K562 (cell line): ENCODE data around the gene TMEM204. TPM values are rescaled to one million over a fixed set of nuclear protein-coding genes. Genes with fewer than 3 reads are reported as not detected.

ENCODE experiments used
- ATAC-seq: fragments of 200-7000 bp; cut with Tn5 transposase; 3 replicates; pipeline ENCODE4 v1.9.1; 2020; ENCODE audit warnings: moderate library complexity
- BruUV-seq: library from RNA; stranded (reverse); fragments of 400-500 nt; replicated peaks from 2 replicates; lab custom pipeline; 2021; lab: Mats Ljungman, UMichigan
- CTCF ChIA-PET: fragments of 300-600 bp; formaldehyde crosslinking; extraction: SDS; loops from one replicate; lab custom pipeline; 2021; ENCODE audit warnings: low intra/inter-chr PET ratio; lab: Yijun Ruan, JAX
- POLR2A ChIA-PET: fragments of 300-600, 350-650 bp; sonication (Branson Sonifier 250); formaldehyde crosslinking; extraction: SDS; loops from one replicate; lab custom pipeline; 2021; ENCODE audit warnings: antibody characterized with exemption, inconsistent platforms; lab: Yijun Ruan, JAX
- DNase-seq, 4 experiments: peaks; one replicate each; pipeline versions ENCODE4 v3.0.0 to v3.0.0-alpha.2; 2011 to 2018; ENCODE audit warnings: low spot score in 3 of 4, mixed read lengths in 3 of 4; ENCODE audit errors: extremely low read depth in 1 of 4
- FAIRE-seq: peaks from 2 replicates; lab custom pipeline; 2011; peaks lifted over from hg19 to GRCh38; lab: Jason Lieb, UNC
- H2AFZ ChIP-seq: 2 replicates; pipeline ENCODE4 v1.6.0; 2011; ENCODE audit warnings: low read depth, low read length, control low read depth, inconsistent platforms
- H3K27ac ChIP-seq: fragments of 200-600 bp; 3 replicates; pipeline ENCODE4 v1.8.0; 2011; ENCODE audit warnings: low read depth, mild to moderate bottlenecking, control low read depth, inconsistent platforms, low read length, moderate library complexity, mixed read lengths; ENCODE audit errors: extremely low read depth
- H3K27me3 ChIP-seq, 2 experiments: fragments of 300-600 bp in 1 of 2; 2 replicates in 1 of 2; 3 replicates in 1 of 2; pipeline versions ENCODE4 v1.6.0 to v1.8.0; 2011; ENCODE audit warnings: inconsistent platforms in 2 of 2, low read length in 2 of 2, mild to moderate bottlenecking in 1 of 2, mixed read lengths in 1 of 2, moderate library complexity in 1 of 2; ENCODE audit not compliant: control insufficient read depth in 2 of 2, insufficient read depth in 2 of 2
- H3K36me3 ChIP-seq: fragments of 300-600 bp; 3 replicates; pipeline ENCODE4 v1.8.0; 2011; ENCODE audit warnings: mild to moderate bottlenecking, low read length, inconsistent platforms; ENCODE audit not compliant: control insufficient read depth, insufficient read depth
- H3K4me1 ChIP-seq, 2 experiments: fragments of 200-600 bp in 1 of 2; replicated peaks in 1 of 2; 2 replicates in 1 of 2; 3 replicates in 1 of 2; pipeline versions ENCODE4 v1.5.1 to v1.8.0; 2011; ENCODE audit warnings: inconsistent platforms in 2 of 2, low read length in 2 of 2, mild to moderate bottlenecking in 1 of 2, mixed read lengths in 1 of 2, moderate library complexity in 1 of 2; ENCODE audit not compliant: control insufficient read depth in 2 of 2, insufficient read depth in 2 of 2
- H3K4me2 ChIP-seq: 2 replicates; pipeline ENCODE4 v1.6.1; 2011; ENCODE audit warnings: low read length, control low read depth, inconsistent platforms, mixed read lengths; ENCODE audit not compliant: insufficient read depth
- H3K4me3 ChIP-seq: fragments of 200-600 bp; sonication (generic), shearing (Covaris generic); 2 replicates; pipeline ENCODE4 v1.5.1; 2016; ENCODE audit warnings: control low read depth, inconsistent platforms
- H3K79me2 ChIP-seq: fragments of 200-600 bp; 3 replicates; pipeline ENCODE4 v1.8.0; 2011; ENCODE audit warnings: low read length, inconsistent platforms; ENCODE audit not compliant: control insufficient read depth, insufficient read depth
- H3K9ac ChIP-seq, 2 experiments: 2 replicates each; pipeline versions ENCODE4 v1.6.0 to v1.6.1; 2011; ENCODE audit warnings: low read depth in 2 of 2, low read length in 2 of 2, control low read depth in 1 of 2, inconsistent platforms in 1 of 2, mild to moderate bottlenecking in 1 of 2, mixed read lengths in 1 of 2; ENCODE audit not compliant: insufficient read depth in 1 of 2
- H3K9me1 ChIP-seq: one replicate; pipeline ENCODE4 v1.6.0; 2011; ENCODE audit warnings: inconsistent platforms, mild to moderate bottlenecking, low read length, moderate library complexity; ENCODE audit not compliant: control insufficient read depth, insufficient read depth
- H3K9me3 ChIP-seq: replicated peaks from 2 replicates; pipeline ENCODE4 v1.5.1; 2011; ENCODE audit warnings: low read depth, low read length, inconsistent platforms; ENCODE audit not compliant: control insufficient read depth, insufficient read depth
- H4K20me1 ChIP-seq: replicated peaks from 2 replicates; pipeline ENCODE4 v1.6.1; 2011; ENCODE audit warnings: low read length, inconsistent platforms, mixed read lengths; ENCODE audit not compliant: control insufficient read depth, insufficient read depth
- BCOR ChIP-seq: fragments of 450-650 bp; IDR thresholded peaks from 2 replicates; pipeline ENCODE4 v1.6.1; 2016
- BDP1 ChIP-seq: IDR thresholded peaks from 3 replicates; pipeline ENCODE4 v1.6.1; 2011; ENCODE audit not compliant: insufficient read length, insufficient read depth
- E2F3 ChIP-seq: fragments of 250-450 bp; sonication (Bioruptor Pico); IDR thresholded peaks from 2 replicates; pipeline ENCODE4 v1.4.0; 2020; ENCODE audit warnings: mild to moderate bottlenecking
- ELF2 ChIP-seq: fragments of 250-450 bp; sonication (Bioruptor Pico); IDR thresholded peaks from 2 replicates; pipeline ENCODE4 v1.5.0; 2021; ENCODE audit warnings: mild to moderate bottlenecking
- MAFG ChIP-seq: fragments of 450-650 bp; conservative IDR thresholded peaks from 2 replicates; pipeline ENCODE4 v1.6.1; 2016; ENCODE audit warnings: missing genetic modification characterization, missing compliant biosample characterization
- MYC ChIP-seq, 2 experiments: fragments of 250-450 bp in 1 of 2; sonication (Bioruptor Pico) in 1 of 2; IDR thresholded peaks; 2 replicates each; pipeline versions ENCODE4 v1.5.1 to v1.6.1; 2012 to 2021; ENCODE audit warnings: low read depth in 2 of 2, borderline replicate concordance in 1 of 2, improper control_type of control experiment in 1 of 2, low read length in 1 of 2, mild to moderate bottlenecking in 1 of 2, moderate library complexity in 1 of 2
- SMARCB1 ChIP-seq: IDR thresholded peaks from 2 replicates; pipeline ENCODE4 v1.6.1; 2011; ENCODE audit warnings: improper control_type of control experiment, low read depth; ENCODE audit not compliant: insufficient read length
- STAT5B ChIP-seq: fragments of 250-450 bp; sonication (Bioruptor Pico); IDR thresholded peaks from 2 replicates; pipeline ENCODE4 v1.8.0; 2021; ENCODE audit warnings: mild to moderate bottlenecking, inconsistent platforms
- TRIM28 ChIP-seq: fragments of 450-650 bp; IDR thresholded peaks from 2 replicates; pipeline ENCODE4 v1.6.1; 2017
- YY1 ChIP-seq, 3 experiments: IDR thresholded peaks; 2 replicates each; pipeline ENCODE4 v1.6.1; 2011; ENCODE audit warnings: low read length in 2 of 3, mild to moderate bottlenecking in 2 of 3, moderate library complexity in 2 of 3, borderline replicate concordance in 1 of 3, control low read depth in 1 of 3, low read depth in 1 of 3; ENCODE audit not compliant: insufficient read depth in 3 of 3, insufficient replicate concordance in 2 of 3, control insufficient read depth in 1 of 3, insufficient read length in 1 of 3; ENCODE audit errors: extremely low read depth in 1 of 3
- ZFP1 ChIP-seq: fragments of 450-650 bp; formaldehyde crosslinking; IDR thresholded peaks from 2 replicates; pipeline ENCODE4 v1.4.0; 2020; ENCODE audit warnings: mild to moderate bottlenecking, mixed read lengths
- ZNF121 ChIP-seq: sonication (generic); formaldehyde crosslinking; conservative IDR thresholded peaks from 2 replicates; pipeline ENCODE4 v1.8.0; 2022; ENCODE audit warnings: missing genetic modification reagents
- ZNF143 ChIP-seq: sonication (generic); formaldehyde crosslinking; IDR thresholded peaks from 2 replicates; pipeline ENCODE4 v1.9.0; 2022; ENCODE audit warnings: mild to moderate bottlenecking, missing genetic modification reagents
- ZNF444 ChIP-seq: fragments of 250-450 bp; sonication (Bioruptor Pico); IDR thresholded peaks from 2 replicates; pipeline ENCODE4 v1.4.0; 2020; ENCODE audit warnings: mild to moderate bottlenecking, moderate library complexity
- WGBS: fragments of 100-300 bp; shearing (Covaris generic); methylation state at CpG from one replicate; pipeline ENCODE4 v1.1.6; 2016; ENCODE audit warnings: low coverage, mixed read lengths; ENCODE audit not compliant: insufficient coverage; ENCODE audit errors: missing lambda C conversion rate; 5-methylcytosine and 5-hydroxymethylcytosine counted together
- in situ Hi-C: fragments of 300-500 bp; cut with MboI; formaldehyde crosslinking; loops from 4 replicates; pipeline ENCODE4 v1.15.0; 2018; ENCODE audit warnings: inconsistent platforms, mixed read lengths
- intact Hi-C: fragments of 100-400 bp; cut with micrococcal nuclease; formaldehyde crosslinking; loops from 2 replicates; pipeline ENCODE4 v1.14.2; 2022
- polyA plus RNA-seq, 8 experiments: library from polyadenylated mRNA; depleted of rRNA in 4 of 8; stranded (reverse) in 5 of 8; unstranded in 3 of 8; fragments of >200 nt; fragmentation: Nextera tagmentation in 2 of 8; fragmentation: Illumina TruSeq in 1 of 8; extraction: Ambion mirVana in 2 of 8; extraction: Trizol in 1 of 8; gene quantifications; 2 replicates each; pipeline versions ENCODE4 v1.2.1 to v1.2.3, GENCODE V29; 2011 to 2014; ENCODE audit warnings: inconsistent platforms in 1 of 8, missing spikeins in 1 of 8
- total RNA-seq, 7 experiments: library from RNA; depleted of rRNA in 6 of 7; stranded (reverse); fragments of >200 nt in 6 of 7; fragmentation: Illumina TruSeq in 2 of 7; extraction: Trizol in 2 of 7; gene quantifications; 2 replicates each; pipeline versions ENCODE4 v1.2.1 to v1.2.3, GENCODE V29; 2011 to 2021; ENCODE audit warnings: low replicate concordance in 1 of 7
- TF ChIP-seq, protein P1 (sequence below): fragments of 250-450 bp; sonication (Bioruptor Pico); IDR thresholded peaks from 2 replicates; pipeline ENCODE4 v1.6.1; 2021; ENCODE audit warnings: mild to moderate bottlenecking
- TF ChIP-seq, protein P2 (sequence below), 2 experiments: IDR thresholded peaks; 2 replicates each; pipeline ENCODE4 v1.6.1; 2012; ENCODE audit warnings: improper control_type of control experiment in 2 of 2, low read depth in 2 of 2, low read length in 2 of 2, borderline replicate concordance in 1 of 2
- TF ChIP-seq, protein P3 (sequence below): IDR thresholded peaks from 2 replicates; pipeline ENCODE4 v1.6.1; 2014; ENCODE audit warnings: antibody characterized with exemption
- TF ChIP-seq, protein P4 (sequence below): fragments of 250-450 bp; sonication (Bioruptor Pico); IDR thresholded peaks from 2 replicates; pipeline ENCODE4 v1.8.0; 2022; ENCODE audit warnings: moderate library complexity, mild to moderate bottlenecking, inconsistent platforms

TMEM204 gene
- total and polyA plus RNA-seq, 9 of the 15 experiments (the other 6 are each of a cell fraction or from before 2014, with no cell fraction given) = 0.04 to 0.18 TPM; not detected in 7

DNA sequence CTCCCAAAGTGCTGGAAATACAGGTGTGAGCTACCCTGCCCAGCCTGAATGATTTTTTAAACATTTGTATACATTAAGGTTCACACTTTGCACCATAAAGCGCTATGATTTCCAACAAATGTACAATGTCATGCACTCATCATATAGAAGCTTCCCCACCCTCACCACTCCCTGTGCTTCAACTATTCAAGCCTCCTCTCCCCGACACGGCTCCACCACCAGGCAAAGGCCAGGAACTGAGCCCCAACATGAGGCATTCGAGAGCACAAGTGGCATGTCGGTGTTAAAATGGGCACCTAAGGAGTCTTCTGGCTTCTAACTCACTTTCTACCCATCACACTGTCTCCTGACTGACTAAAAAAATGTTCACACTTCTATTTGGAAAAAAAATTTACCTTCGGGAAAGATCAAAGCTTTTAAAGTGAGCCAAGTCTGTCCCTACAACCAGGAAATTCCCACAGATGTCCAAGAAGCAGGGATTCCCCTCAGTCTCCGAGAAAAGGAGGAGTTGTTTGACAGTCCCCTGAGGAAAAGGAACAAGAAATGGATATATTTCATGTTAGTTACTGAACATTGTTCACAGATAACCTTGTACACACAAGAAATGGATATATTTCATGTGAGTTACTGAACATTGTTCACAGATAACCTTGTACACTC is 37.7 kb downstream of the TMEM204 start:
- Histone ChIP-seq H3K4me1 (peaks cover 0 to 8% of the 10 kb centered on the region in 2 experiments; a peak in 1 of 5 replicates), H3K27me3 (peaks cover 5 to 18% of the 10 kb centered on the region in 2 experiments; a peak in 4 of 5 replicates), H3K9me1 (no peaks in the 10 kb centered on the region), H3K27ac (no peak overlapping the region), H4K20me1 (no peaks in the 10 kb centered on the region), H3K4me2 (no peak overlapping the region), H3K9me3 (no peaks in the 10 kb centered on the region), H3K79me2 (no peaks in the 10 kb centered on the region)
- CTCF ChIA-PET = no interaction called here
- no peak for DNase-seq
- intact Hi-C loops = no loop called here
- 23% methylated on average over 7 of the region's 7 CpGs for WGBS
- no TSS peak for BruUV-seq
- TF ChIP-seq, protein P1, sequence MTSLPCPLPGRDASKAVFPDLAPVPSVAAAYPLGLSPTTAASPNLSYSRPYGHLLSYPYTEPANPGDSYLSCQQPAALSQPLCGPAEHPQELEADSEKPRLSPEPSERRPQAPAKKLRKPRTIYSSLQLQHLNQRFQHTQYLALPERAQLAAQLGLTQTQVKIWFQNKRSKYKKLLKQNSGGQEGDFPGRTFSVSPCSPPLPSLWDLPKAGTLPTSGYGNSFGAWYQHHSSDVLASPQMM (CRISPR knock-in tag) = no peak
- TF ChIP-seq BDP1 = no peak
- no peak for TF ChIP-seq E2F3 (CRISPR knock-in tag)
- TF ChIP-seq TRIM28 = no peak
- TF ChIP-seq, protein P2, sequence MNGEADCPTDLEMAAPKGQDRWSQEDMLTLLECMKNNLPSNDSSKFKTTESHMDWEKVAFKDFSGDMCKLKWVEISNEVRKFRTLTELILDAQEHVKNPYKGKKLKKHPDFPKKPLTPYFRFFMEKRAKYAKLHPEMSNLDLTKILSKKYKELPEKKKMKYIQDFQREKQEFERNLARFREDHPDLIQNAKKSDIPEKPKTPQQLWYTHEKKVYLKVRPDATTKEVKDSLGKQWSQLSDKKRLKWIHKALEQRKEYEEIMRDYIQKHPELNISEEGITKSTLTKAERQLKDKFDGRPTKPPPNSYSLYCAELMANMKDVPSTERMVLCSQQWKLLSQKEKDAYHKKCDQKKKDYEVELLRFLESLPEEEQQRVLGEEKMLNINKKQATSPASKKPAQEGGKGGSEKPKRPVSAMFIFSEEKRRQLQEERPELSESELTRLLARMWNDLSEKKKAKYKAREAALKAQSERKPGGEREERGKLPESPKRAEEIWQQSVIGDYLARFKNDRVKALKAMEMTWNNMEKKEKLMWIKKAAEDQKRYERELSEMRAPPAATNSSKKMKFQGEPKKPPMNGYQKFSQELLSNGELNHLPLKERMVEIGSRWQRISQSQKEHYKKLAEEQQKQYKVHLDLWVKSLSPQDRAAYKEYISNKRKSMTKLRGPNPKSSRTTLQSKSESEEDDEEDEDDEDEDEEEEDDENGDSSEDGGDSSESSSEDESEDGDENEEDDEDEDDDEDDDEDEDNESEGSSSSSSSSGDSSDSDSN (IDR thresholded peaks at IDR 0.05; ENCODE audit: borderline replicate concordance in 1 of 2, low read depth in 2 of 2, low read length in 2 of 2) = no peak
- TF ChIP-seq STAT5B (CRISPR knock-in tag) = no peak
- TF ChIP-seq YY1 (IDR thresholded peaks at IDR 0.05; ENCODE audit: borderline replicate concordance in 1 of 3, control insufficient read depth in 1 of 3, extremely low read depth in 1 of 3, insufficient read depth in 3 of 3, insufficient read length in 1 of 3, insufficient replicate concordance in 2 of 3, low read depth in 1 of 3, low read length in 2 of 3) = no peak
- TF ChIP-seq BCOR = no peak
- TF ChIP-seq MAFG (tag) = no peak
- TF ChIP-seq ZNF121 (CRISPR knock-in tag) = no peak
- no peak for TF ChIP-seq ZNF444 (CRISPR knock-in tag)
- no peak for TF ChIP-seq ZNF143 (CRISPR knock-in tag)
- TF ChIP-seq, protein P3, sequence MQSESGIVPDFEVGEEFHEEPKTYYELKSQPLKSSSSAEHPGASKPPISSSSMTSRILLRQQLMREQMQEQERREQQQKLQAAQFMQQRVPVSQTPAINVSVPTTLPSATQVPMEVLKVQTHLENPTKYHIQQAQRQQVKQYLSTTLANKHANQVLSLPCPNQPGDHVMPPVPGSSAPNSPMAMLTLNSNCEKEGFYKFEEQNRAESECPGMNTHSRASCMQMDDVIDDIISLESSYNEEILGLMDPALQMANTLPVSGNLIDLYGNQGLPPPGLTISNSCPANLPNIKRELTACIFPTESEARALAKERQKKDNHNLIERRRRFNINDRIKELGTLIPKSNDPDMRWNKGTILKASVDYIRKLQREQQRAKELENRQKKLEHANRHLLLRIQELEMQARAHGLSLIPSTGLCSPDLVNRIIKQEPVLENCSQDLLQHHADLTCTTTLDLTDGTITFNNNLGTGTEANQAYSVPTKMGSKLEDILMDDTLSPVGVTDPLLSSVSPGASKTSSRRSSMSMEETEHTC = no peak
- TF ChIP-seq, protein P4, sequence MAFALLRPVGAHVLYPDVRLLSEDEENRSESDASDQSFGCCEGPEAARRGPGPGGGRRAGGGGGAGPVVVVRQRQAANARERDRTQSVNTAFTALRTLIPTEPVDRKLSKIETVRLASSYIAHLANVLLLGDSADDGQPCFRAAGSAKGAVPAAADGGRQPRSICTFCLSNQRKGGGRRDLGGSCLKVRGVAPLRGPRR = no peak
- no peak for TF ChIP-seq SMARCB1
- TF ChIP-seq ELF2 = no peak
- no peak for TF ChIP-seq ZFP1
- TF ChIP-seq MYC (IDR thresholded peaks at IDR 0.05; ENCODE audit: low read depth, low read length) = no peak
- TF ChIP-seq MYC (CRISPR knock-in tag; IDR thresholded peaks at IDR 0.05; ENCODE audit: borderline replicate concordance, low read depth) = no peak
- TF ChIP-seq, all 486 proteins: peak for 0
- ATAC-seq (peak; percentile 60), FAIRE-seq (peak; percentile 40)
- POLR2A ChIA-PET = interaction anchor here (0.6 kb wide), 3 partner anchors 35 to 200 kb away, joined by 3 to 4 read pairs (median 4); no protein-coding TSS in a partner anchor
- H3K4me3 ChIP-seq = no peak overlapping the region
- H3K36me3 ChIP-seq = no peaks in the 10 kb centered on the region
- in situ Hi-C loops = no loop called here
- no peak overlapping the region for H2AFZ ChIP-seq
- H3K9ac ChIP-seq = no peak overlapping the region
